Smooth muscle cell (in vitro differentiated cells): ENCODE results near the gene CD164. TPM values are rescaled to one million over a fixed set of nuclear protein-coding genes. Genes with fewer than 3 reads are reported as not detected.
"Not testable (repeated sequence)": the region's sequence is repeated elsewhere in the genome, so short reads cannot be mapped to it uniquely, and the experiment has no call there.

Experiments used
- DNase-seq: peaks from one replicate; lab custom pipeline; 2025; ENCODE audit not compliant: unreplicated experiment; lab: John Stamatoyannopoulos, UW
- H2AFZ ChIP-seq: fragments of 200-600 bp; sonication (generic); 2 replicates; pipeline ENCODE4 v1.6.0; 2016; ENCODE audit warnings: antibody characterized with exemption, low read depth, mild to moderate bottlenecking
- H3F3A ChIP-seq: fragments of 200-600 bp; sonication (generic); 2 replicates; pipeline ENCODE4 v1.6.0; 2017; ENCODE audit warnings: antibody characterized with exemption, low read depth
- H3K27ac ChIP-seq: fragments of 200-600 bp; sonication (generic); 2 replicates; pipeline ENCODE4 v1.5.1; 2016; ENCODE audit warnings: low read depth, mild to moderate bottlenecking
- H3K27me3 ChIP-seq: fragments of 200-600 bp; sonication (generic); 2 replicates; pipeline ENCODE4 v1.6.1; 2016; ENCODE audit warnings: low read depth, mild to moderate bottlenecking
- H3K36me3 ChIP-seq: fragments of 200-600 bp; sonication (generic); 2 replicates; pipeline ENCODE4 v1.5.1; 2016; ENCODE audit warnings: low read depth
- H3K4me1 ChIP-seq: fragments of 200-600 bp; sonication (generic); 2 replicates; pipeline ENCODE4 v1.5.1; 2016; ENCODE audit warnings: low read depth
- H3K4me2 ChIP-seq: fragments of 200-600 bp; sonication (generic); 2 replicates; pipeline ENCODE4 v1.6.0; 2016; ENCODE audit warnings: mild to moderate bottlenecking
- H3K4me3 ChIP-seq: fragments of 200-600 bp; sonication (generic); 2 replicates; pipeline ENCODE4 v1.5.1; 2016; ENCODE audit warnings: mild to moderate bottlenecking
- H3K79me2 ChIP-seq: fragments of 200-600 bp; sonication (generic); 2 replicates; pipeline ENCODE4 v1.6.0; 2016; ENCODE audit warnings: low read depth, mild to moderate bottlenecking
- H3K9ac ChIP-seq: fragments of 200-600 bp; sonication (generic); 2 replicates; pipeline ENCODE4 v1.6.0; 2016; ENCODE audit warnings: low read depth
- H3K9me3 ChIP-seq: fragments of 200-600 bp; sonication (generic); replicated peaks from 2 replicates; pipeline ENCODE4 v1.5.1; 2016; ENCODE audit warnings: low read depth
- H4K20me1 ChIP-seq: fragments of 200-600 bp; sonication (generic); 2 replicates; pipeline ENCODE4 v1.6.0; 2016; ENCODE audit warnings: low read depth
- WGBS: methylation state at CpG from one replicate; pipeline ENCODE4 v1.1.7; 2016; ENCODE audit warnings: low lambda C conversion rate; 5-methylcytosine and 5-hydroxymethylcytosine counted together
- polyA plus RNA-seq: library from polyadenylated mRNA; unstranded; fragments of >200 nt; fragmentation: Nextera tagmentation; extraction: Ambion mirVana; gene quantifications from 2 replicates; pipeline ENCODE4 v1.2.1, GENCODE V29; 2016
- total RNA-seq: library from RNA; depleted of rRNA; stranded (reverse); fragments of >200 nt; gene quantifications from 2 replicates; pipeline ENCODE4 v1.2.3, GENCODE V29; 2014
- TF ChIP-seq, protein P1 (sequence below): fragments of 200-600 bp; sonication (generic); IDR thresholded peaks from 2 replicates; pipeline ENCODE4 v1.5.1; 2017; ENCODE audit warnings: borderline replicate concordance, mild to moderate bottlenecking, antibody characterized with exemption; ENCODE audit not compliant: insufficient read depth, poor library complexity, severe bottlenecking

Gene CD164
- total and polyA plus RNA-seq, 2 experiments from 2014 or later, result 305 to 495 TPM

- no peak overlapping the region for H3K4me3 ChIP-seq
- no peaks in the 10 kb centered on the region for H4K20me1 ChIP-seq
- H3K27me3 ChIP-seq, result no peaks in the 10 kb centered on the region
- no peaks in the 10 kb centered on the region for H3K79me2 ChIP-seq
- H3K4me2 ChIP-seq, result no peak overlapping the region
- no peak overlapping the region for H3K27ac ChIP-seq
- TF ChIP-seq, protein P1, sequence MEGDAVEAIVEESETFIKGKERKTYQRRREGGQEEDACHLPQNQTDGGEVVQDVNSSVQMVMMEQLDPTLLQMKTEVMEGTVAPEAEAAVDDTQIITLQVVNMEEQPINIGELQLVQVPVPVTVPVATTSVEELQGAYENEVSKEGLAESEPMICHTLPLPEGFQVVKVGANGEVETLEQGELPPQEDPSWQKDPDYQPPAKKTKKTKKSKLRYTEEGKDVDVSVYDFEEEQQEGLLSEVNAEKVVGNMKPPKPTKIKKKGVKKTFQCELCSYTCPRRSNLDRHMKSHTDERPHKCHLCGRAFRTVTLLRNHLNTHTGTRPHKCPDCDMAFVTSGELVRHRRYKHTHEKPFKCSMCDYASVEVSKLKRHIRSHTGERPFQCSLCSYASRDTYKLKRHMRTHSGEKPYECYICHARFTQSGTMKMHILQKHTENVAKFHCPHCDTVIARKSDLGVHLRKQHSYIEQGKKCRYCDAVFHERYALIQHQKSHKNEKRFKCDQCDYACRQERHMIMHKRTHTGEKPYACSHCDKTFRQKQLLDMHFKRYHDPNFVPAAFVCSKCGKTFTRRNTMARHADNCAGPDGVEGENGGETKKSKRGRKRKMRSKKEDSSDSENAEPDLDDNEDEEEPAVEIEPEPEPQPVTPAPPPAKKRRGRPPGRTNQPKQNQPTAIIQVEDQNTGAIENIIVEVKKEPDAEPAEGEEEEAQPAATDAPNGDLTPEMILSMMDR, result no peak
- no peaks in the 10 kb centered on the region for H3K4me1 ChIP-seq
- no peak overlapping the region for H2AFZ ChIP-seq
- no peak overlapping the region for H3K9ac ChIP-seq
- no peaks in the 10 kb centered on the region for H3K36me3 ChIP-seq
- no peak for DNase-seq
- no peaks in the 10 kb centered on the region for H3K9me3 ChIP-seq
- no peaks in the 10 kb centered on the region for H3F3A ChIP-seq
- WGBS, result 100% methylated on average over 3 of the region's 3 CpGs
Observed at GRCh38 chr6:109336221-109336961, 45.9 kb downstream of the CD164 start.

GRCh38 chr6:109333870-109334269 is 48.4 kb downstream of the CD164 start:
- not testable (repeated sequence) for H3K27ac ChIP-seq, H2AFZ ChIP-seq, H3K27me3 ChIP-seq, H3K79me2 ChIP-seq, H3K9me3 ChIP-seq, H3K36me3 ChIP-seq, H3K4me3 ChIP-seq, H3K4me1 ChIP-seq, H3K9ac ChIP-seq, H4K20me1 ChIP-seq, H3K4me2 ChIP-seq, H3F3A ChIP-seq, DNase-seq
- WGBS, result 94% methylated on average over 1 of the region's 1 CpG

DNA sequence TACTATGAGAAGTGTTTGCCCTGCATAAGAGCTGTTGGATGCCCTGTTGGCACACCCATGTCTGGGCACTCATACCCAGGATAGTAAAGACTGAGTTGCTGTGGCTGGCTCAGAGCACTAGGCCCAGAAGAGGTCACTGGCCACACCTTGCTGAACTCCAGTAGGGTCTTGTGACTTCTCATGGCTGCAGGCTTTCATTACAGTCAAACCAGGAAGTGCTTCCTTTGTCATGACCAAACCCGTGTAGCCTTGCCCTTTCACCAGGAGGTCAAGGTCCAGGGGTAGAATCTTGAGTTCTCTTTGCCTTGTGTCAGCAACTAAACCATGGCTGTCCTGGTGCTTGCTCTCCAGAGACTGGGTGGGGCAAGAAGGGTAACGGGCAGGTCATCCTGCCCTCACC is 49.5 kb downstream of the CD164 start:
- Histone ChIP-seq H3F3A (no peaks in the 10 kb centered on the region), H3K27me3 (no peaks in the 10 kb centered on the region), H3K27ac (no peak overlapping the region), H3K36me3 (no peaks in the 10 kb centered on the region), H2AFZ (no peak overlapping the region), H3K9ac (no peak overlapping the region), H3K4me2 (no peak overlapping the region), H4K20me1 (no peaks in the 10 kb centered on the region), H3K79me2 (no peaks in the 10 kb centered on the region), H3K9me3 (no peaks in the 10 kb centered on the region), H3K4me3 (no peak overlapping the region), H3K4me1 (no peaks in the 10 kb centered on the region)
- TF ChIP-seq, protein P1, result no peak
- DNase-seq, result no peak
- 85% methylated on average over 2 of the region's 2 CpGs for WGBS

- TF ChIP-seq, protein P1, result no peak
- no peaks in the 10 kb centered on the region for H3K4me1 ChIP-seq
- no peaks in the 10 kb centered on the region for H3K9me3 ChIP-seq
- no peak overlapping the region for H3K4me3 ChIP-seq
- no peak for DNase-seq
- H3K27me3 ChIP-seq, result no peaks in the 10 kb centered on the region
- no peaks in the 10 kb centered on the region for H4K20me1 ChIP-seq
- H3K79me2 ChIP-seq, result no peaks in the 10 kb centered on the region
- H2AFZ ChIP-seq, result no peak overlapping the region
- no peak overlapping the region for H3K4me2 ChIP-seq
- H3K36me3 ChIP-seq, result no peaks in the 10 kb centered on the region
- no peak overlapping the region for H3K27ac ChIP-seq
- no peak overlapping the region for H3K9ac ChIP-seq
- no peaks in the 10 kb centered on the region for H3F3A ChIP-seq
Observed at GRCh38 chr6:109331081-109331480, 51.2 kb downstream of the CD164 start.
